ENCODE data around the gene SUMO3. TPM values are rescaled to one million over a fixed set of nuclear protein-coding genes. Genes with fewer than 3 reads are reported as not detected.

SUMO3 gene
- total RNA-seq, 1 experiment from 2014 or later: 81.7 TPM

DNA sequence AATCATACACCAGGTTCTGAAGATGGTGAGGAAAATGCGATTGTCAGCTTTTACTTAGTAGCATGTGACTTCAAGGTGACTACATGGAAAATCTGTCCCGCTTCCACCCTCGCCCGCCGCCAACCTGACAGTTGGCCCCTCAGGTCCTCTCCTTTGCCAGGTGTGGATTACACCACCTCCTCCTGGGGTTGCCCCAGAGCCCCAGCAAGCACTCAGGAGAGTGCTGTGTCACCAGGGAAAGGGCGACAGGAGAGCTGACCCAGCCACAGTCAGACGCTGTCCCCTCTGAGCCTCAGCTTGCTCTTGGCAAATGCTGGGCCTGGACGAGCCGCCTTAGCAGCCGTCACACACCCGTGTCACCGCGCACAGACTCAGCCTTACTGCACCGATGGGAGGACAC, 37.7 kb upstream of the SUMO3 start (continued):
- TF ChIP-seq, protein P1, sequence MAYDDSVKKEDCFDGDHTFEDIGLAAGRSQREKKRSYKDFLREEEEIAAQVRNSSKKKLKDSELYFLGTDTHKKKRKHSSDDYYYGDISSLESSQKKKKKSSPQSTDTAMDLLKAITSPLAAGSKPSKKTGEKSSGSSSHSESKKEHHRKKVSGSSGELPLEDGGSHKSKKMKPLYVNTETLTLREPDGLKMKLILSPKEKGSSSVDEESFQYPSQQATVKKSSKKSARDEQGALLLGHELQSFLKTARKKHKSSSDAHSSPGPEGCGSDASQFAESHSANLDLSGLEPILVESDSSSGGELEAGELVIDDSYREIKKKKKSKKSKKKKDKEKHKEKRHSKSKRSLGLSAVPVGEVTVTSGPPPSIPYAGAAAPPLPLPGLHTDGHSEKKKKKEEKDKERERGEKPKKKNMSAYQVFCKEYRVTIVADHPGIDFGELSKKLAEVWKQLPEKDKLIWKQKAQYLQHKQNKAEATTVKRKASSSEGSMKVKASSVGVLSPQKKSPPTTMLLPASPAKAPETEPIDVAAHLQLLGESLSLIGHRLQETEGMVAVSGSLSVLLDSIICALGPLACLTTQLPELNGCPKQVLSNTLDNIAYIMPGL (CRISPR knock-in tag; IDR thresholded peaks at IDR 0.05): no peak
- TF ChIP-seq ZNF219 (CRISPR knock-in tag; IDR thresholded peaks at IDR 0.05; ENCODE audit: borderline replicate concordance) (no peak), ZBTB21 (CRISPR knock-in tag; IDR thresholded peaks at IDR 0.05; ENCODE audit: borderline replicate concordance) (no peak)
- TF ChIP-seq, protein P2, sequence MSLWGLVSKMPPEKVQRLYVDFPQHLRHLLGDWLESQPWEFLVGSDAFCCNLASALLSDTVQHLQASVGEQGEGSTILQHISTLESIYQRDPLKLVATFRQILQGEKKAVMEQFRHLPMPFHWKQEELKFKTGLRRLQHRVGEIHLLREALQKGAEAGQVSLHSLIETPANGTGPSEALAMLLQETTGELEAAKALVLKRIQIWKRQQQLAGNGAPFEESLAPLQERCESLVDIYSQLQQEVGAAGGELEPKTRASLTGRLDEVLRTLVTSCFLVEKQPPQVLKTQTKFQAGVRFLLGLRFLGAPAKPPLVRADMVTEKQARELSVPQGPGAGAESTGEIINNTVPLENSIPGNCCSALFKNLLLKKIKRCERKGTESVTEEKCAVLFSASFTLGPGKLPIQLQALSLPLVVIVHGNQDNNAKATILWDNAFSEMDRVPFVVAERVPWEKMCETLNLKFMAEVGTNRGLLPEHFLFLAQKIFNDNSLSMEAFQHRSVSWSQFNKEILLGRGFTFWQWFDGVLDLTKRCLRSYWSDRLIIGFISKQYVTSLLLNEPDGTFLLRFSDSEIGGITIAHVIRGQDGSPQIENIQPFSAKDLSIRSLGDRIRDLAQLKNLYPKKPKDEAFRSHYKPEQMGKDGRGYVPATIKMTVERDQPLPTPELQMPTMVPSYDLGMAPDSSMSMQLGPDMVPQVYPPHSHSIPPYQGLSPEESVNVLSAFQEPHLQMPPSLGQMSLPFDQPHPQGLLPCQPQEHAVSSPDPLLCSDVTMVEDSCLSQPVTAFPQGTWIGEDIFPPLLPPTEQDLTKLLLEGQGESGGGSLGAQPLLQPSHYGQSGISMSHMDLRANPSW (CRISPR knock-in tag; conservative IDR thresholded peaks at IDR 0.05; ENCODE audit: low read depth): no peak

DNA sequence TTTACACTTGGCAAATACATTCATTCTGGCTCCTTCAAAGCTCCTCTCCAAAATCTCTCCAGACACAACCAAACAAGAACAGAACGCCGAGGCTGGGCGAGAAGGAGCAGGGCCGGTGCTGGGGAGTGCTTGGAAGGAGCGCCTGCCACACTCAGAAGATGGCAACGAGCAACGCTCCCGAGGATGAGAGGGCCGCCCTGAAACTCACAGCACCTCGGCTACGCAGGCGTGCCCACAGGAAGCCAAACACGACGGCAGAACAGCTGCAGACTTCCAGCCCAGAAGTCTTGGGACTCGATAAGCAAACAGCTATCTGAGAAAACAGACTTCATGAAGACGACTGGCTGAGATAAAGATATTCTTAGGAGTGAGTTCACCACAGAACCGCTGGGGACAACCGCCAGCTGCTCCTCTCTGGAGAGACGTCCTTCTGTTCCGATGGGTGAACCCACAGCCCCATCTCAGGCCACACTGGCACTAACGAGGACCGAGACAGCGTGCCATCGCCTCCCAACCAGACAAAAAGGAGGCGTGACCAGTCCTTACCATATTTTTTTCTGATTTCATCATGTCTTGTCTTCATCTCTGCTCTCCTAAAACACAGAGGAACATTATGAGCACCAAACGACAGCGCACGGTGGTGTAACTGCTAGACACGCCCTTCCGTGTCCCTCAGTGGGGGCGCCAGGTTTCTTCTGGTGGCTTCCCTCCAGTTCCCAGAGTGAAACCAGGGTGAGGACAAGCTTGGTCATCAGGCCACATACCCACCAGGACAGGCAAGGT, 37.0 kb upstream of the SUMO3 start:
- ATAC-seq (no peak), DNase-seq (ENCODE audit: low spot score) (no peak)
- H3K36me3 Mint-ChIP-seq: peaks cover 68% of the 10 kb centered on the region
- no peak for TF ChIP-seq TEAD1 (CRISPR knock-in tag; IDR thresholded peaks at IDR 0.05)
- TF ChIP-seq, protein P3, sequence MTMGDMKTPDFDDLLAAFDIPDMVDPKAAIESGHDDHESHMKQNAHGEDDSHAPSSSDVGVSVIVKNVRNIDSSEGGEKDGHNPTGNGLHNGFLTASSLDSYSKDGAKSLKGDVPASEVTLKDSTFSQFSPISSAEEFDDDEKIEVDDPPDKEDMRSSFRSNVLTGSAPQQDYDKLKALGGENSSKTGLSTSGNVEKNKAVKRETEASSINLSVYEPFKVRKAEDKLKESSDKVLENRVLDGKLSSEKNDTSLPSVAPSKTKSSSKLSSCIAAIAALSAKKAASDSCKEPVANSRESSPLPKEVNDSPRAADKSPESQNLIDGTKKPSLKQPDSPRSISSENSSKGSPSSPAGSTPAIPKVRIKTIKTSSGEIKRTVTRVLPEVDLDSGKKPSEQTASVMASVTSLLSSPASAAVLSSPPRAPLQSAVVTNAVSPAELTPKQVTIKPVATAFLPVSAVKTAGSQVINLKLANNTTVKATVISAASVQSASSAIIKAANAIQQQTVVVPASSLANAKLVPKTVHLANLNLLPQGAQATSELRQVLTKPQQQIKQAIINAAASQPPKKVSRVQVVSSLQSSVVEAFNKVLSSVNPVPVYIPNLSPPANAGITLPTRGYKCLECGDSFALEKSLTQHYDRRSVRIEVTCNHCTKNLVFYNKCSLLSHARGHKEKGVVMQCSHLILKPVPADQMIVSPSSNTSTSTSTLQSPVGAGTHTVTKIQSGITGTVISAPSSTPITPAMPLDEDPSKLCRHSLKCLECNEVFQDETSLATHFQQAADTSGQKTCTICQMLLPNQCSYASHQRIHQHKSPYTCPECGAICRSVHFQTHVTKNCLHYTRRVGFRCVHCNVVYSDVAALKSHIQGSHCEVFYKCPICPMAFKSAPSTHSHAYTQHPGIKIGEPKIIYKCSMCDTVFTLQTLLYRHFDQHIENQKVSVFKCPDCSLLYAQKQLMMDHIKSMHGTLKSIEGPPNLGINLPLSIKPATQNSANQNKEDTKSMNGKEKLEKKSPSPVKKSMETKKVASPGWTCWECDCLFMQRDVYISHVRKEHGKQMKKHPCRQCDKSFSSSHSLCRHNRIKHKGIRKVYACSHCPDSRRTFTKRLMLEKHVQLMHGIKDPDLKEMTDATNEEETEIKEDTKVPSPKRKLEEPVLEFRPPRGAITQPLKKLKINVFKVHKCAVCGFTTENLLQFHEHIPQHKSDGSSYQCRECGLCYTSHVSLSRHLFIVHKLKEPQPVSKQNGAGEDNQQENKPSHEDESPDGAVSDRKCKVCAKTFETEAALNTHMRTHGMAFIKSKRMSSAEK (CRISPR knock-in tag; IDR thresholded peaks at IDR 0.05; ENCODE audit: borderline replicate concordance): no peak
- TF ChIP-seq, protein P4, sequence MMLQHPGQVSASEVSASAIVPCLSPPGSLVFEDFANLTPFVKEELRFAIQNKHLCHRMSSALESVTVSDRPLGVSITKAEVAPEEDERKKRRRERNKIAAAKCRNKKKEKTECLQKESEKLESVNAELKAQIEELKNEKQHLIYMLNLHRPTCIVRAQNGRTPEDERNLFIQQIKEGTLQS (CRISPR knock-in tag; conservative IDR thresholded peaks at IDR 0.05): no peak
- TF ChIP-seq, protein P5, sequence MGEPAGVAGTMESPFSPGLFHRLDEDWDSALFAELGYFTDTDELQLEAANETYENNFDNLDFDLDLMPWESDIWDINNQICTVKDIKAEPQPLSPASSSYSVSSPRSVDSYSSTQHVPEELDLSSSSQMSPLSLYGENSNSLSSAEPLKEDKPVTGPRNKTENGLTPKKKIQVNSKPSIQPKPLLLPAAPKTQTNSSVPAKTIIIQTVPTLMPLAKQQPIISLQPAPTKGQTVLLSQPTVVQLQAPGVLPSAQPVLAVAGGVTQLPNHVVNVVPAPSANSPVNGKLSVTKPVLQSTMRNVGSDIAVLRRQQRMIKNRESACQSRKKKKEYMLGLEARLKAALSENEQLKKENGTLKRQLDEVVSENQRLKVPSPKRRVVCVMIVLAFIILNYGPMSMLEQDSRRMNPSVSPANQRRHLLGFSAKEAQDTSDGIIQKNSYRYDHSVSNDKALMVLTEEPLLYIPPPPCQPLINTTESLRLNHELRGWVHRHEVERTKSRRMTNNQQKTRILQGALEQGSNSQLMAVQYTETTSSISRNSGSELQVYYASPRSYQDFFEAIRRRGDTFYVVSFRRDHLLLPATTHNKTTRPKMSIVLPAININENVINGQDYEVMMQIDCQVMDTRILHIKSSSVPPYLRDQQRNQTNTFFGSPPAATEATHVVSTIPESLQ (CRISPR knock-in tag; IDR thresholded peaks at IDR 0.05): no peak
- TF ChIP-seq ELF4 (CRISPR knock-in tag; IDR thresholded peaks at IDR 0.05; ENCODE audit: low read depth): no peak
- no peak for TF ChIP-seq SP1 (CRISPR knock-in tag; conservative IDR thresholded peaks at IDR 0.05)
- H3K27ac Mint-ChIP-seq: 0 out of 2 replicates have a peak overlapping the region, but pooled peaks have one; percentile 22
- H3K4me3 Mint-ChIP-seq: no peak overlapping the region
- no peaks in the 10 kb centered on the region for H3K27me3 Mint-ChIP-seq (ENCODE audit: low read depth)
- H3K4me1 Mint-ChIP-seq: no peaks in the 10 kb centered on the region
- ChIA-PET POLR2A (interaction anchor here (0.6 kb wide), 1 partner anchor 16 kb away, joined by 5 read pairs; no protein-coding TSS in a partner anchor), CTCF (no interaction called here)
- no peaks in the 10 kb centered on the region for H3K9me3 Mint-ChIP-seq

DNA sequence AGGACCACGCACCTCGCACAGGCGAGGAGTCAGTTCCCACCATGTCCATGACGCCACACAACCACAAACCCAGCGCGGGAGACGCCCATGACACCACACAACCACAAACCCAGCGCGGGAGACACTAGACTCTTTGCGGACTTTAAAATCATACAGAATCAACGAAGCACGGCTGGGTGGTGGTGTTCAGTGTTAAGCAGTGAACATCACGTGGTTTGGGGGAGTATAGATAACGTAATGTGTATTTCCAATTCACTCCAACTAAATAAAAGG, 36.5 kb upstream of the SUMO3 start:
- POLR2A ChIA-PET: no interaction called here
- Mint-ChIP-seq H3K27ac (no peak overlapping the region), H3K36me3 (peaks cover 69% of the 10 kb centered on the region), H3K27me3 (ENCODE audit: low read depth) (no peaks in the 10 kb centered on the region), H3K9me3 (no peaks in the 10 kb centered on the region), H3K4me1 (no peaks in the 10 kb centered on the region), H3K4me3 (no peak overlapping the region)
- CTCF ChIA-PET: no interaction called here
- ATAC-seq (no peak), DNase-seq (ENCODE audit: low spot score) (no peak)
- no peak for TF ChIP-seq SOX15 (CRISPR knock-in tag; IDR thresholded peaks at IDR 0.05)
- TF ChIP-seq NR3C1 (CRISPR knock-in tag; conservative IDR thresholded peaks at IDR 0.05; ENCODE audit: low read depth): no peak
- TF ChIP-seq CREB1 (CRISPR knock-in tag; IDR thresholded peaks at IDR 0.05): no peak
- TF ChIP-seq, protein P6, sequence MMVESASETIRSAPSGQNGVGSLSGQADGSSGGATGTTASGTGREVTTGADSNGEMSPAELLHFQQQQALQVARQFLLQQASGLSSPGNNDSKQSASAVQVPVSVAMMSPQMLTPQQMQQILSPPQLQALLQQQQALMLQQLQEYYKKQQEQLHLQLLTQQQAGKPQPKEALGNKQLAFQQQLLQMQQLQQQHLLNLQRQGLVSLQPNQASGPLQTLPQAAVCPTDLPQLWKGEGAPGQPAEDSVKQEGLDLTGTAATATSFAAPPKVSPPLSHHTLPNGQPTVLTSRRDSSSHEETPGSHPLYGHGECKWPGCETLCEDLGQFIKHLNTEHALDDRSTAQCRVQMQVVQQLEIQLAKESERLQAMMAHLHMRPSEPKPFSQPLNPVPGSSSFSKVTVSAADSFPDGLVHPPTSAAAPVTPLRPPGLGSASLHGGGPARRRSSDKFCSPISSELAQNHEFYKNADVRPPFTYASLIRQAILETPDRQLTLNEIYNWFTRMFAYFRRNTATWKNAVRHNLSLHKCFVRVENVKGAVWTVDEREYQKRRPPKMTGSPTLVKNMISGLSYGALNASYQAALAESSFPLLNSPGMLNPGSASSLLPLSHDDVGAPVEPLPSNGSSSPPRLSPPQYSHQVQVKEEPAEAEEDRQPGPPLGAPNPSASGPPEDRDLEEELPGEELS (CRISPR knock-in tag; IDR thresholded peaks at IDR 0.05): no peak
- TF ChIP-seq ZNF219 (CRISPR knock-in tag; IDR thresholded peaks at IDR 0.05; ENCODE audit: borderline replicate concordance): no peak
- TF ChIP-seq, protein P7, sequence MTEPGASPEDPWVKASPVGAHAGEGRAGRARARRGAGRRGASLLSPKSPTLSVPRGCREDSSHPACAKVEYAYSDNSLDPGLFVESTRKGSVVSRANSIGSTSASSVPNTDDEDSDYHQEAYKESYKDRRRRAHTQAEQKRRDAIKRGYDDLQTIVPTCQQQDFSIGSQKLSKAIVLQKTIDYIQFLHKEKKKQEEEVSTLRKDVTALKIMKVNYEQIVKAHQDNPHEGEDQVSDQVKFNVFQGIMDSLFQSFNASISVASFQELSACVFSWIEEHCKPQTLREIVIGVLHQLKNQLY (CRISPR knock-in tag; IDR thresholded peaks at IDR 0.05): no peak
- no peak for TF ChIP-seq NFATC4 (CRISPR knock-in tag; IDR thresholded peaks at IDR 0.05)
- TF ChIP-seq ELF4 (CRISPR knock-in tag; IDR thresholded peaks at IDR 0.05; ENCODE audit: low read depth): no peak
